Measurements from ENCODE around the gene BMPR1B.

The BMPR1B gene

GRCh38 chr4:94757192-94758140 lies at the start of gene BMPR1B:
BMPR1B (plus strand) TSS chr4:94757955; CDS start chr4:95104425, 346,470 bp downstream.
- Histone ChIP-seq H3K4me3 (peak within 1 kb of the TSS; percentile 91), H3K27ac (peak within 1 kb of the TSS; percentile 66 to 88)
- TF ChIP-seq CTCF (IDR thresholded peaks at IDR 0.05) = no peak
- DNase-seq (ENCODE audit: low spot score) = no peak

GRCh38 chr4:94711635-94712034 lies 46.1 kb upstream of the BMPR1B start:
- no peak for DNase-seq (ENCODE audit: low spot score)
- Histone ChIP-seq H3K27ac (no peak overlapping the region), H3K4me3 (no peak overlapping the region)
- TF ChIP-seq CTCF (IDR thresholded peaks at IDR 0.05) = no peak

- H3K4me3 ChIP-seq = no peak overlapping the region
- no peak for TF ChIP-seq CTCF (IDR thresholded peaks at IDR 0.05)
These were observed 43.2 kb upstream of the BMPR1B start for GRCh38 chr4:94714365-94715160.

GRCh38 chr4:94715726-94716125 lies 42.0 kb upstream of the BMPR1B start:
- no peak for DNase-seq (ENCODE audit: low spot score)
- H3K27ac ChIP-seq = no peak overlapping the region
- H3K4me3 ChIP-seq = no peak overlapping the region
- TF ChIP-seq CTCF (IDR thresholded peaks at IDR 0.05) = no peak

More at GRCh38 chr4:94714365-94715160, 43.2 kb upstream of the BMPR1B start:
- H3K27ac ChIP-seq = no peak overlapping the region
- no peak for DNase-seq (ENCODE audit: low spot score)

GRCh38 chr4:94721310-94721709 lies 36.4 kb upstream of the BMPR1B start:
- TF ChIP-seq CTCF (IDR thresholded peaks at IDR 0.05) = no peak
- no peak for DNase-seq (ENCODE audit: low spot score)
- Histone ChIP-seq H3K27ac (no peak overlapping the region), H3K4me3 (no peak overlapping the region)

GRCh38 chr4:94722270-94722669 lies 35.5 kb upstream of the BMPR1B start:
- Histone ChIP-seq H3K27ac (no peak overlapping the region), H3K4me3 (no peak overlapping the region)
- no peak for TF ChIP-seq CTCF (IDR thresholded peaks at IDR 0.05)
- no peak for DNase-seq (ENCODE audit: low spot score)

All from coronary artery (tissue), 2 donors.